Panc1 (cell line): ENCODE measurements around the gene SETMAR. TPM values are rescaled to one million over a fixed set of nuclear protein-coding genes. Genes with fewer than 3 reads are reported as not detected.

Experiments used
- ATAC-seq: fragments of 200-7000 bp; cut with Tn5 transposase; 2 replicates; pipeline ENCODE4 v1.9.1; 2020; ENCODE audit warnings: mild to moderate bottlenecking, moderate library complexity
- BruUV-seq: library from RNA; stranded (reverse); fragments of 400-500 nt; replicated peaks from 2 replicates; lab custom pipeline; 2021; lab: Mats Ljungman, UMichigan
- CTCF ChIA-PET: fragments of 300-600 bp; sonication (Branson Sonifier 250); formaldehyde crosslinking; loops from one replicate; lab custom pipeline; 2022; ENCODE audit warnings: antibody characterized with exemption; lab: Charles Lee
- POLR2A ChIA-PET: fragments of 300-600 bp; sonication (Branson Sonifier 250); formaldehyde crosslinking; loops from one replicate; lab custom pipeline; 2022; ENCODE audit warnings: antibody characterized with exemption; lab: Charles Lee
- DNase-seq: peaks from one replicate; pipeline ENCODE4 v3.0.0-alpha.2; 2010; ENCODE audit warnings: low read depth, low spot score
- H3K27ac ChIP-seq: 2 replicates; pipeline ENCODE4 v1.5.1; 2011; ENCODE audit warnings: mild to moderate bottlenecking, low read length, inconsistent platforms
- H3K27me3 ChIP-seq: fragments of 200-500 bp; sonication (Bioruptor generic); 2 replicates; pipeline ENCODE4 v1.6.0; 2014; ENCODE audit warnings: low read length, inconsistent platforms; ENCODE audit not compliant: control insufficient read depth, insufficient read depth
- H3K36me3 ChIP-seq: fragments of 200-500 bp; sonication (Bioruptor generic); 2 replicates; pipeline ENCODE4 v1.5.1; 2014; ENCODE audit warnings: inconsistent platforms, mild to moderate bottlenecking, low read length, moderate library complexity; ENCODE audit not compliant: control insufficient read depth, insufficient read depth
- H3K4me1 ChIP-seq: 2 replicates; pipeline ENCODE4 v1.5.1; 2011; ENCODE audit warnings: inconsistent platforms, mild to moderate bottlenecking, low read length, moderate library complexity; ENCODE audit not compliant: control insufficient read depth, insufficient read depth
- H3K4me3 ChIP-seq, 2 experiments: 2 replicates each; pipeline ENCODE4 v1.5.1; 2011 to 2012; ENCODE audit warnings: low read depth in 2 of 2, low read length in 2 of 2, mild to moderate bottlenecking in 2 of 2, inconsistent platforms in 1 of 2, moderate library complexity in 1 of 2
- H3K9me3 ChIP-seq: fragments of 200-500 bp; sonication (Bioruptor generic); 2 replicates; pipeline ENCODE4 v1.5.1; 2014; ENCODE audit warnings: low read depth, mild to moderate bottlenecking, inconsistent platforms, low read length, moderate library complexity; ENCODE audit not compliant: control insufficient read depth, insufficient read depth
- CTCF ChIP-seq: fragments of 450-650 bp; IDR thresholded peaks from 2 replicates; pipeline ENCODE4 v1.5.1; 2017; ENCODE audit warnings: mild to moderate bottlenecking
- POLR2AphosphoS5 ChIP-seq: IDR thresholded peaks from 2 replicates; pipeline ENCODE4 v1.6.1; 2012; ENCODE audit warnings: mild to moderate bottlenecking, low read depth, low read length, moderate library complexity
- REST ChIP-seq, 2 experiments: IDR thresholded peaks; 2 replicates each; pipeline ENCODE4 v1.6.1; 2011 to 2012; ENCODE audit warnings: low read depth in 2 of 2, control low read depth in 1 of 2, low read length in 1 of 2, mild to moderate bottlenecking in 1 of 2, moderate library complexity in 1 of 2; ENCODE audit not compliant: insufficient read depth in 1 of 2
- SIN3A ChIP-seq: IDR thresholded peaks from 2 replicates; pipeline ENCODE4 v1.6.1; 2012; ENCODE audit warnings: low read depth, mild to moderate bottlenecking, low read length, moderate library complexity, borderline replicate concordance; ENCODE audit not compliant: insufficient read depth
- TCF7L2 ChIP-seq: IDR thresholded peaks from 2 replicates; pipeline ENCODE4 v1.6.1; 2011; ENCODE audit warnings: mild to moderate bottlenecking, low read depth, low read length, inconsistent platforms
- in situ Hi-C: cut with HindIII; loops from 2 replicates; pipeline ENCODE4 v1.10.0; 2016; ENCODE audit warnings: low sequenced_read_pairs, low pct_unique_long_range_greater_than_20kb
- intact Hi-C: fragments of 100-400 bp; cut with micrococcal nuclease; formaldehyde crosslinking; loops from one replicate; pipeline ENCODE4 v1.10.0; 2022; ENCODE audit not compliant: unreplicated experiment
- total RNA-seq: library from RNA; stranded (reverse); gene quantifications from one replicate; pipeline ENCODE4 v1.2.1, GENCODE V29; 2021; ENCODE audit not compliant: unreplicated experiment

Gene SETMAR
- total RNA-seq, 1 experiment from 2014 or later: 9.6 TPM

- Histone ChIP-seq H3K36me3 (no peaks in the 10 kb centered on the region), H3K27ac (no peak overlapping the region), H3K4me3 (no peak overlapping the region), H3K27me3 (no peaks in the 10 kb centered on the region), H3K9me3 (no peaks in the 10 kb centered on the region), H3K4me1 (no peaks in the 10 kb centered on the region)
- ChIA-PET CTCF (no interaction called here), POLR2A (no interaction called here)
- intact Hi-C loops: no loop called here
- ATAC-seq (no peak), DNase-seq (no peak)
- in situ Hi-C loops: no loop called here
- TF ChIP-seq CTCF (no peak), POLR2AphosphoS5 (no peak), REST (IDR thresholded peaks at IDR 0.05; ENCODE audit: insufficient read depth in 1 of 2, low read depth in 2 of 2, low read length in 1 of 2) (no peak), SIN3A (no peak)
- no TSS peak for BruUV-seq
Measured at GRCh38 chr3:4332991-4333390, 29.8 kb downstream of the SETMAR start.

- no peaks in the 10 kb centered on the region for H3K36me3 ChIP-seq
- in situ Hi-C loops (no loop called here), intact Hi-C loops (no loop called here)
- POLR2A ChIA-PET: no interaction called here
- no peaks in the 10 kb centered on the region for H3K9me3 ChIP-seq
- no peaks in the 10 kb centered on the region for H3K27me3 ChIP-seq
- no peak for TF ChIP-seq SIN3A
- TF ChIP-seq POLR2AphosphoS5: no peak
- TF ChIP-seq TCF7L2: no peak
- no peak for TF ChIP-seq CTCF
- TF ChIP-seq REST (IDR thresholded peaks at IDR 0.05; ENCODE audit: insufficient read depth in 1 of 2, low read depth in 2 of 2, low read length in 1 of 2): no peak
- no peak overlapping the region for H3K27ac ChIP-seq
- no TSS peak for BruUV-seq
- DNase-seq (no peak), ATAC-seq (no peak)
- H3K4me1 ChIP-seq: no peaks in the 10 kb centered on the region
- no peak overlapping the region for H3K4me3 ChIP-seq
- CTCF ChIA-PET: interaction anchor here (0.7 kb wide), 1 partner anchor 178 kb away, joined by 5 read pairs; no protein-coding TSS in a partner anchor
Measured at GRCh38 chr3:4334548-4334947, 31.4 kb downstream of the SETMAR start.
